ENCODE measurements around the gene KDM1A.

Gene KDM1A

GRCh38 chr1:23044035-23044434 is 24.8 kb downstream of the KDM1A start:
- Histone ChIP-seq H3K4me3 (ENCODE audit: low read length) (no peak overlapping the region), H3K4me1 (ENCODE audit: control insufficient read depth, insufficient read depth, low read length) (peaks cover 4% of the 10 kb centered on the region), H3K9ac (ENCODE audit: low read length) (no peak overlapping the region), H3K9me3 (ENCODE audit: control insufficient read depth, low read length) (no peaks in the 10 kb centered on the region), H3K36me3 (ENCODE audit: control insufficient read depth, insufficient read depth, low read length) (no peaks in the 10 kb centered on the region), H3K27me3 (ENCODE audit: control insufficient read depth, insufficient read depth, low read length) (no peaks in the 10 kb centered on the region)

GRCh38 chr1:23050201-23050600 is 30.9 kb downstream of the KDM1A start:
- no peak overlapping the region for H3K4me3 ChIP-seq (ENCODE audit: low read length)
- H3K9ac ChIP-seq (ENCODE audit: low read length), result no peak overlapping the region
- no peaks in the 10 kb centered on the region for H3K27me3 ChIP-seq (ENCODE audit: control insufficient read depth, insufficient read depth, low read length)
- no peaks in the 10 kb centered on the region for H3K36me3 ChIP-seq (ENCODE audit: control insufficient read depth, insufficient read depth, low read length)
- H3K4me1 ChIP-seq (ENCODE audit: control insufficient read depth, insufficient read depth, low read length), result peaks cover 4% of the 10 kb centered on the region
- no peaks in the 10 kb centered on the region for H3K9me3 ChIP-seq (ENCODE audit: control insufficient read depth, low read length)

GRCh38 chr1:23051290-23051909 is 32.1 kb downstream of the KDM1A start:
- Histone ChIP-seq H3K4me3 (ENCODE audit: low read length) (no peak overlapping the region), H3K36me3 (ENCODE audit: control insufficient read depth, insufficient read depth, low read length) (no peaks in the 10 kb centered on the region), H3K9me3 (ENCODE audit: control insufficient read depth, low read length) (no peaks in the 10 kb centered on the region), H3K9ac (ENCODE audit: low read length) (no peak overlapping the region), H3K27me3 (ENCODE audit: control insufficient read depth, insufficient read depth, low read length) (no peaks in the 10 kb centered on the region), H3K4me1 (ENCODE audit: control insufficient read depth, insufficient read depth, low read length) (no peaks in the 10 kb centered on the region)

- no peaks in the 10 kb centered on the region for H3K36me3 ChIP-seq (ENCODE audit: control insufficient read depth, insufficient read depth, low read length)
- H3K27me3 ChIP-seq (ENCODE audit: control insufficient read depth, insufficient read depth, low read length), result no peaks in the 10 kb centered on the region
- H3K4me1 ChIP-seq (ENCODE audit: control insufficient read depth, insufficient read depth, low read length), result no peaks in the 10 kb centered on the region
- no peaks in the 10 kb centered on the region for H3K9me3 ChIP-seq (ENCODE audit: control insufficient read depth, low read length)
- no peak overlapping the region for H3K4me3 ChIP-seq (ENCODE audit: low read length)
- no peak overlapping the region for H3K9ac ChIP-seq (ENCODE audit: low read length)
Measured at GRCh38 chr1:23057301-23057700, 38.0 kb downstream of the KDM1A start.

- Histone ChIP-seq H3K36me3 (ENCODE audit: control insufficient read depth, insufficient read depth, low read length) (no peaks in the 10 kb centered on the region), H3K4me1 (ENCODE audit: control insufficient read depth, insufficient read depth, low read length) (no peaks in the 10 kb centered on the region), H3K9me3 (ENCODE audit: control insufficient read depth, low read length) (no peaks in the 10 kb centered on the region), H3K9ac (ENCODE audit: low read length) (no peak overlapping the region), H3K4me3 (ENCODE audit: low read length) (no peak overlapping the region), H3K27me3 (ENCODE audit: control insufficient read depth, insufficient read depth, low read length) (no peaks in the 10 kb centered on the region)
Measured at GRCh38 chr1:23062271-23062670, 43.0 kb downstream of the KDM1A start.

GRCh38 chr1:23065385-23065784 is 46.1 kb downstream of the KDM1A start:
- peaks cover 7% of the 10 kb centered on the region for H3K36me3 ChIP-seq (ENCODE audit: control insufficient read depth, insufficient read depth, low read length)
- no peak overlapping the region for H3K4me3 ChIP-seq (ENCODE audit: low read length)
- H3K9ac ChIP-seq (ENCODE audit: low read length), result no peak overlapping the region
- no peaks in the 10 kb centered on the region for H3K4me1 ChIP-seq (ENCODE audit: control insufficient read depth, insufficient read depth, low read length)
- H3K27me3 ChIP-seq (ENCODE audit: control insufficient read depth, insufficient read depth, low read length), result no peaks in the 10 kb centered on the region
- H3K9me3 ChIP-seq (ENCODE audit: control insufficient read depth, low read length), result no peaks in the 10 kb centered on the region

- Histone ChIP-seq H3K27me3 (ENCODE audit: control insufficient read depth, insufficient read depth, low read length) (no peaks in the 10 kb centered on the region), H3K4me3 (ENCODE audit: low read length) (no peak overlapping the region), H3K9me3 (ENCODE audit: control insufficient read depth, low read length) (no peaks in the 10 kb centered on the region), H3K9ac (ENCODE audit: low read length) (no peak overlapping the region), H3K4me1 (ENCODE audit: control insufficient read depth, insufficient read depth, low read length) (no peaks in the 10 kb centered on the region), H3K36me3 (ENCODE audit: control insufficient read depth, insufficient read depth, low read length) (peaks cover 7% of the 10 kb centered on the region)
Measured at GRCh38 chr1:23066075-23066474, 46.8 kb downstream of the KDM1A start.

- Histone ChIP-seq H3K4me1 (ENCODE audit: control insufficient read depth, insufficient read depth, low read length) (no peaks in the 10 kb centered on the region), H3K4me3 (ENCODE audit: low read length) (no peak overlapping the region), H3K9me3 (ENCODE audit: control insufficient read depth, low read length) (no peaks in the 10 kb centered on the region), H3K9ac (ENCODE audit: low read length) (no peak overlapping the region), H3K36me3 (ENCODE audit: control insufficient read depth, insufficient read depth, low read length) (peaks cover 7% of the 10 kb centered on the region), H3K27me3 (ENCODE audit: control insufficient read depth, insufficient read depth, low read length) (no peaks in the 10 kb centered on the region)
Measured at GRCh38 chr1:23069149-23069548, 49.9 kb downstream of the KDM1A start.

GRCh38 chr1:23069675-23070074 is 50.4 kb downstream of the KDM1A start:
- Histone ChIP-seq H3K4me3 (ENCODE audit: low read length) (no peak overlapping the region), H3K9ac (ENCODE audit: low read length) (no peak overlapping the region), H3K36me3 (ENCODE audit: control insufficient read depth, insufficient read depth, low read length) (peaks cover 7% of the 10 kb centered on the region), H3K4me1 (ENCODE audit: control insufficient read depth, insufficient read depth, low read length) (no peaks in the 10 kb centered on the region), H3K9me3 (ENCODE audit: control insufficient read depth, low read length) (no peaks in the 10 kb centered on the region), H3K27me3 (ENCODE audit: control insufficient read depth, insufficient read depth, low read length) (no peaks in the 10 kb centered on the region)

GRCh38 chr1:23074012-23074411 is 54.7 kb downstream of the KDM1A start:
- no peaks in the 10 kb centered on the region for H3K4me1 ChIP-seq (ENCODE audit: control insufficient read depth, insufficient read depth, low read length)
- H3K36me3 ChIP-seq (ENCODE audit: control insufficient read depth, insufficient read depth, low read length), result no peaks in the 10 kb centered on the region
- no peak overlapping the region for H3K9ac ChIP-seq (ENCODE audit: low read length)

GRCh38 chr1:23079025-23079424 is 59.8 kb downstream of the KDM1A start:
- peaks cover 5% of the 10 kb centered on the region for H3K36me3 ChIP-seq (ENCODE audit: control insufficient read depth, insufficient read depth, low read length)
- H3K9me3 ChIP-seq (ENCODE audit: control insufficient read depth, low read length), result no peaks in the 10 kb centered on the region
- no peak overlapping the region for H3K4me3 ChIP-seq (ENCODE audit: low read length)
- no peak overlapping the region for H3K9ac ChIP-seq (ENCODE audit: low read length)
- H3K4me1 ChIP-seq (ENCODE audit: control insufficient read depth, insufficient read depth, low read length), result no peaks in the 10 kb centered on the region
- H3K27me3 ChIP-seq (ENCODE audit: control insufficient read depth, insufficient read depth, low read length), result no peaks in the 10 kb centered on the region

More at GRCh38 chr1:23074012-23074411, 54.7 kb downstream of the KDM1A start:
- H3K27me3 ChIP-seq (ENCODE audit: control insufficient read depth, insufficient read depth, low read length), result no peaks in the 10 kb centered on the region
- H3K4me3 ChIP-seq (ENCODE audit: low read length), result no peak overlapping the region
- no peaks in the 10 kb centered on the region for H3K9me3 ChIP-seq (ENCODE audit: control insufficient read depth, low read length)

GRCh38 chr1:23080885-23081284 is 61.6 kb downstream of the KDM1A start:
- Histone ChIP-seq H3K4me3 (ENCODE audit: low read length) (no peak overlapping the region), H3K9me3 (ENCODE audit: control insufficient read depth, low read length) (no peaks in the 10 kb centered on the region), H3K4me1 (ENCODE audit: control insufficient read depth, insufficient read depth, low read length) (no peaks in the 10 kb centered on the region), H3K36me3 (ENCODE audit: control insufficient read depth, insufficient read depth, low read length) (peaks cover 5% of the 10 kb centered on the region), H3K9ac (ENCODE audit: low read length) (no peak overlapping the region), H3K27me3 (ENCODE audit: control insufficient read depth, insufficient read depth, low read length) (no peaks in the 10 kb centered on the region)

GRCh38 chr1:23081376-23081775 is 62.1 kb downstream of the KDM1A start:
- Histone ChIP-seq H3K27me3 (ENCODE audit: control insufficient read depth, insufficient read depth, low read length) (no peaks in the 10 kb centered on the region), H3K36me3 (ENCODE audit: control insufficient read depth, insufficient read depth, low read length) (peaks cover 5% of the 10 kb centered on the region), H3K4me1 (ENCODE audit: control insufficient read depth, insufficient read depth, low read length) (no peaks in the 10 kb centered on the region), H3K4me3 (ENCODE audit: low read length) (no peak overlapping the region), H3K9me3 (ENCODE audit: control insufficient read depth, low read length) (no peaks in the 10 kb centered on the region), H3K9ac (ENCODE audit: low read length) (no peak overlapping the region)

All from mucosa of stomach (tissue), 1 donor.